HK-2 (cell line): ENCODE data around the gene NCOA6.

Experiments
- DNase-seq: peaks from one replicate; pipeline ENCODE4 v3.0.0-alpha.2; 2018; ENCODE audit not compliant: unreplicated experiment

The NCOA6 gene

DNA sequence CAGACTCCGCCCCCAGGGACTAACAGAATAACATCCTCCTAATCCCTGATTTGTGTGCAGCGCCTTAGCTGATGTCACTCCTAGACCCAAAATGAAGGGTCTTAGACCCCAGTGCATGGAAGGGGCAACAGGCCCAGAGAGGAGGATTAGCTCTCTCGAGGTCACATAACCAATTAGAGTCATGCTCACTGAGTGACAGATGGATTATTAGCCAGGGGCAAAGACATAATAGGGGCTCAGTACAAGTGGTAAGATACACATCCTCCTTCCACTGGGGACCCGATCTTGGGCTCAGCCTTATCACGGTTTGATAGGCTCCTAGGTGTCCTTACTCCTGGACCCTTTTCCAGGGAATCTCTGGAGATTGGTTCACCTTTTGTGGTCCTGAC is 120.4 kb downstream of the NCOA6 start:
- no peak for DNase-seq

DNA sequence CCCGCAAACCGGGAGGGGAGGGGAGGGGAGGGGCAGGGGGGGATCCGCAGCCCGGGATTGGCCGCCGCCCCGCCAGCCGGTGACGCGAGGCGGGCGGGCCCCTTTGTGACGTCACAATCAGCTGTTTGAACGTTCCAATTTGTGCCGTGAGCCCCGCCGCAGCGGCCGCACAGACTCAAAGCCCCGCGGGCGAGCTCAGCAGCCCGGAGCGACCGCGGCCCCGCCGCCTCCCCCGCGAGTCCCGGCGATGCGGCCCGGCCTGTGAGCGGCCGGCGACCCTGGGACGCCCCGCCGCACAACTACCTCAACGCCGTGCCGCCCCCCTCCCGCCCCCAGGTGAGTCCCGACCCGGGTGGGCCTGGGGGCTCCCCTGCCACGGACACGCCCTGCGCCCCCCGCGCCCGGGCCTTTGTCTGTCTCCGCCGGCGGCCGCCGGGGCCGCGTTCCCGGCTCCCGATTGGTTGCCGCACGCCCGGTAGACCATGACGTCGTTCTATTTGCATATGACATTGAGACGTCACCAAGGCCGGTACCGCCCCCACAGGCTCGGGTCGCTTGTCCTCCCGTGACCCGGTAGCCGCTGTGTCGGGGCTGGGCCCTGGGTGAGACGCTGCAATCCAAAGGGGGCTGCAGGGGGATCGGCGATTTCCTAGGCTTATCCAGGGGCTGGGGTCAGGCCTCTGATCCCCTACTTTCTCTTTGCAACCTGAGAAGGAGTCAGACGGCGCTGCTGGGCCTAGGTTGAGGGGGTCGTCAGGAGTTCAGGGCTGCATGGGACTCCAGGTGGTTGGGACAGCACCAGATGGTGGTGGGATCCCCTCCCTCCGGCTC is 121.1 kb downstream of the NCOA6 start, which contains the start of gene TP53INP2:
TSS of gene TP53INP2 (plus strand) at position 168 of the 831 bp plus-strand sequence. CDS start 4,396 bp downstream, outside the sequence.
- peak; percentile 81 for DNase-seq

DNA sequence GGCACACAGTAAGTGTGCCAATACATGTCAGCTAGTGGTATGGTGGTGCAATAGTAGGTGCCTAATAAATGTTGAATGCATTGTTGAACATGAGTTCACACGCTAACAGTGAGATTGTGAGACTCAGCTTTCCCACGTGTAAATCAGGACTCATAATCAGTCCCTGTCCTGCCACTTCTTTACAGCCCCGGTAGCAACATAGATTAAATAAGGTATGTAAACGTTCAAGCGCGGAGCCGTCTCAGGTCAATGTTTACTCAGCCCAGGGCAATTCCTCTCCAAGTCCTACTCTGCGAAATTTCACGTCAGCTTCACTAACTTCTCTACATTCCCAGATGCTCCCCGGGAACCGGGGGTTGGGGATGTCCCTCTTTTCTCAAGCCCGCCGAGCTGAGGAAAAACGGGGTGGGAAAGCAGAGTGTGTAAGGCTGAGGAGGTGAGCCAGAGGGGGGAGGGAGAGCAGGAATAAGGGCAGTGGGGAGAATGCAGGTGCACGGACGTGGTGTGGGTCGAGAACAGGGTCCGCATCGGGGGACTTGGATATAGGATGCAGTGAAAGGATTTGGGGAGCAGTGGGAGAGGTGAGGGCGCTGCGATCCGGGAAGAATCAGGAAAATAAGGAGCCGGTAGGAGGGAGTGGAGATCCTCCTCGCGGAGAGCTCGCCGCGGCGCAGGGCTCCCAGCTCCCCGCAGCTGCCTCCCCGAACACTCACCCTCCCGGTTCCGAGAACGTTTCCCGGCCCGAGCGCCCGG is 121.9 kb downstream of the NCOA6 start:
- DNase-seq, result peak; percentile 39

DNA sequence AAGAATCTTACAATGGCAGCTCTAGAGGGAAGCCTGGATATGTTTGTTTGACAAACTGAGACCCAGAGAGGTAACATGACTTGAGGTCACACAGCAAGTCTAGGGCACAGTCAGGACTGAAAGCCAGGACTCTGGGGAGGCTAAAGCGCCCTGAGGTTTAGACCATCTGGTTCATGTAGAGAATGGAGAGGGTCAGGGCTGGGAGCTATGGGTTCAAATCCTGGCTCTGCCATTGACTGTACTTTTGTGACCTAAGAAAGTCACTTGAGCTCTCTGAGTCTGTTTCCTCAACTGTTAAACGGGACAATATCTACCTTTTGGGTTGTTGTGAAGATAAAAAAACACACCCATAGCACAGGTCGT is 122.4 kb downstream of the NCOA6 start:
- DNase-seq, result no peak

DNA sequence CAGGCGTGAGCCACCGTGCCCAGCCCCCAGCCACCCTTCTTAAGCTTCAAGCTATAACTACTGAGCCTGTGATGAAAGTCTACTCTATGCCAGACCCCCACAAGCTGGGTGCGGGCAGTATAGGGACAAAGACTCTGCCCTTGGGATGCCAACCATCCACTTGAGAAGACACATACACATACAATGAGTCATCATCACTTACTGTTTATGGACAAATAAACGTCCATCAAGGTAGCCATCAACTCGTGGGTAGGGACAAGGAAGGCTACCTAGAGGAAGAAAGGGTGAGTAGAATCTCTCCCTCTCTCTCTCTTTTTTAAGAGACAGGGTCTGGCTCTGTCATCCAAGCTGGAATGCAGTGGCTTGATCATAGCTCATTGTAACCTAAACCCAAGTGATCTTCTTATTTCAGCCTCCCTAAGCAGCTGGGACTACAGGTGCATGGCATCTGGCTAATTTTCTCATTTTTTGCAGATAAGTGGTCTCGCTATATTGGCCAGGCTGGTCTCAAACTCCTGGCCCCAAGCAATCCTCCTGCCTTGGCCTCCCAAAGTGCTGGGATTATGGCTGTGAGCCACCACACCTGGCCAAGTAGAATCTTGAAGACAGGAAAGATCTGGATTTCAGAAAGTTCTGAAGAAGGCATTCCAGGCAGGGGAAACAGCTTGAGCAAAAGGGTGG is 123.9 kb downstream of the NCOA6 start:
- DNase-seq, result no peak

DNA sequence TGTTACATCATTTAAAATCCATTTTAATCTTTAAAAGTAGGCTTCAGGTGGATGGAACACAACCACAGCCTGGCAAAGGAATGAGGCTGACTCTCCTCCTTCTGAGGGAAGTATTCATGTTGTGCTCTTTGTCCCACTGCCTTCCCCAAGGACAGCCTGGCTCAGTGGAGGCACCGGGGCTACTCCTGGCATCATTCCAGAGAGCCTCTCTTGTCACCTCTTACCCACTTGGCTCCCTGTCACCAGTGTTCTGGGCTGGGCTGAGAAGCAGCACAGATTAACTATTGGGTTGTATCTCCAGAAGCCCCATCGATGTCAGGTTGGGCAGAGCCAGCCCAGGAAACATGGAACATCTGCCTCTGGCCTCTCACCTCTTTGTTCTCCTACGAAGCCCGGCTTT is 132.0 kb downstream of the NCOA6 start:
- no peak for DNase-seq

DNA sequence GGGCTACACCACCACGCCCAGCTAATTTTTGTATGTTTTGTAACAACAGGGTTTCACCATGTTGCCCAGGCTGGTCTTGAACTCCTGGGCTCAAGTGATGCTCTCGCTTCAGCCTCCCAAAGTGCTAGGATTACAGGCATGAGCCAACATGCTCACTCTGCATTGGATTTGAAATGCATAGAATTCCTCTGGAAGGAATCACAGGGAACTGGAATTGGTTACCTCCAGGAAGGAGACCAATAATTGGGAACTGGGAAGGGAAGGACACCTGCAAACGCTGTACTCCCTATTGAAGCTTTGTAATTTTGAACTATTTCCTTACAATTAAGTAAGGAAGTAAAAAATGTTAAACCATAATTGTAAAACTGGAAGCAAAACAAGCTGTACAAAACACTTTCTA is 133.6 kb downstream of the NCOA6 start:
- DNase-seq, result no peak

DNA sequence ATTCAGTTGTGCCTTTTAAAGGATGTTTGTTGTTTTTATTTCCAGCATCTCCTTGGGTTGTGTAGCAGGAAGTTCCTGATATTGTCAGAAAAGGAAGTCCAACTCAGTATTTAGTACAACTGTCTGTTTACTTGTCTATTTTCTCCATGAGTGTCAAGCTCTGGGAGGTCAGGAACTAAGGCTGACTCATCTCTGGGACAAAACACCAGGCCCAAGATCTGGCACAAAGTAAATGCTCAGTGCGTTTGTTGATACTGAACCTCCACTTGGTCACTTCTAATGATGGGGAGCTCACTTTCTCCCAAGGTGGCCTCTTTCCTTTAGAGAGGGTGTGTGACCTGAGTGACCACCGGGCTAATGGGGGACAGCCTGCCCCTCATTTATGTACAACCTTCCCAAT is 136.0 kb downstream of the NCOA6 start:
- DNase-seq, result no peak

DNA sequence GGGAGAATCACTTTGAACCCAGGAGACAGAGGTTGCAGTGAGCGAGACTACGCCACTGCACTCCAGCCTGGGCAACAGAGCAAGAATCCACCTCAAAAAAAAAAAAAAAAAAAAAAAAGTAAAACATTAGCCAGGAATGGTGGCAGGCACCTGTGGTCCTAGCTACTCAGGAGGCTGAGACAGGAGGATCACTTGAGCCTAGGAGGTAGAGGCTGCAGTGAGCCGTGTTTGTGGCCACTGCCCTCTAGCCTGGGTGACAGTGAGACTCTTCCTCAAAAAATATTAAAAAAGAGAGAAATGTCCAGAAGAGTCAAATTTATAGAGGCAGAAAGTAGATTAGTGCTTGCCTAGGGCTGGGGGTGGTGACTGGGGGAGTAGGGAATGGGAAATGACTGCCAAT is 141.8 kb downstream of the NCOA6 start:
- no peak for DNase-seq

DNA sequence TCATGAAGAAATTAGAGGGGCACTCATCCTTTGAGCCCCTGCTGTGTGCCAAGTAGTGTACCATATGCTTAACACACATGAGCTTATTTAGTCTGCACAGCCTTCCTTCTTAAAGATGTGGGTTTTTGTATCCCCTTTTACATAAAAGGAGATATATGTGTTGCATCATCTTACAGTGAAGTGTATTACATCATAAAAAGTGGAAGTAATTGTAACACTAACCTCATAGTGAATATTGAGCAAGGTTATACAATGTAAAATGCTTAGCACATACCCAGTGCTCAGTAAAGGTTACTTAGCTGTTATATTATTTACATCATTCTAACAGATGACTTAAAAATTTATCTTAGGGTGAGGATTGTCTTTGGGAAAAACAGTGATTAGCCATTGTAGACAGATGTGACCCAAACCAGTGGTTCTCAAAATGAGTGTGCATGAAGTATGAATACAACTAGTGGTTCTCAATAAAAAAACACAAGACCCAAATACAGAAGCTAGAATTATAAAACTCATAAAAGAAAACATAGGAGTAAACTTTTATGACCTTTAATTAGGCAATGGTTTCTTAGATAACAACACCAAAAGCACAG is 144.8 kb downstream of the NCOA6 start:
- no peak for DNase-seq

DNA sequence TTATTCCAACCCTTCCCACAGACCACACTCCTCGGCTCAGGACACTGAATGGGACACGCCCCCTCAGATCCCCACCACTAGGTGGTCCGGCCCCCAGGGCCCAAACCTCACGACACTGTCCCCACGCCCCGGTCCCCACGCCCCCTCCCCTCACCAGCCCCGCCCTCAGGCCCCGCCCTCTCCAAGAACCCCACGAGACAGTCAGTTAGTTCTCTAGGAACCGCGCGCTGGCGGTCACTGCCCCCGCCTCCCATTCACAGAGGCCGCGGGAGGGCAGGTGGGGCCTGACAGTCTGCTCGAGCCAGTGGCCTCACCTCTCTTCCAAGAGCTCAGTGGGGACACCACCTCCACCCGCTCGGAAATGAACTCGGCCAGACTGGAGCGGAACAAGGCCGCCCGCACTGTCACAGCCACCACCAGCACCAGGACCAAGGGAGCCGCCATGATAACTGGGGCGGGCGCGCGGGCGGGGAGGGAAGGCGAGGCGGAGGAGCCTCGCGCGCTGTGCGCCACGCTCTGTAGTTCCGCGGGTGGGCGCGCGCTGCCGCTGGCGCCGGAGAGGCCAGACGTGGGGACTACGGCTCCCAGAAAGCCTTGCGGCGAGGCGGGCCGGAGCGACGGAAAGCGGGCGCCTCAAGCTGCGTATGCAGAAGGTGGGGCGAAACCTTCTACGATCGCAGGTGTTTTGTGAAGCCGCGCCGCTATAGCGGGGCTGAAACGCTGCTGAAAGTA is 148.6 kb downstream of the NCOA6 start, which contains the start of gene PIGU:
TSS of gene PIGU (minus strand) at position 451 of the 732 bp plus-strand sequence. CDS start at position 444, 7 bp downstream.
- peak; percentile 98 for DNase-seq

DNA sequence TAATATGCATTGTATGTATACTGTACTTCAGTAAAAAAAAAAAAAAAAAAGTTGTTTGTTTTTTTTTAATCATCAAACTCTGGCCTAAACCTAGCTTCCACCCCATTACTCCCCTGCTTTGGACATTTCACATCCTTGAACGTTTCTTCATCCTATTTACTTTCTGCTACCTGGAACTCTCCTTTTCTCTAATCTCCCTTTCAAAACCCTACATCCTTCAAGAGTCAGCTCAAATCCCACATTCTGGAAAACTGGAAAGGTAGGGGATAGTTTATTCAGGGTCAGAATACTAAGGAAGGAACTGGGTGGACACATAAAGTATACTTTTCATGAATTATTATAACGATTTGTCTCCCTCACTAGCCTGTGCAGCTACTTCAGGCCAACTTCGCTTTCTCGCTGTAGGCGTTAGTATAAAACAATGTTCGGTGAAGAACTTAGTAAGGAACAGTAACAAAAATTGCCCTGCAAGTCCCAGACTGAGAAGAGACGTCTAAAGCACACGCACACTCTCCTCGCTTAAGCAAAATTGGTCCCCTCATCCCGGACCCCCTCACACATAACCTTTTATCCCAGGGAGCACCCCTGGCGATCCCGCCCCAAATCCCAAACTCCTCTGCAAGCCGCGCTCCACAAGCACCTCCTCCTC is 149.3 kb downstream of the NCOA6 start:
- no peak for DNase-seq

DNA sequence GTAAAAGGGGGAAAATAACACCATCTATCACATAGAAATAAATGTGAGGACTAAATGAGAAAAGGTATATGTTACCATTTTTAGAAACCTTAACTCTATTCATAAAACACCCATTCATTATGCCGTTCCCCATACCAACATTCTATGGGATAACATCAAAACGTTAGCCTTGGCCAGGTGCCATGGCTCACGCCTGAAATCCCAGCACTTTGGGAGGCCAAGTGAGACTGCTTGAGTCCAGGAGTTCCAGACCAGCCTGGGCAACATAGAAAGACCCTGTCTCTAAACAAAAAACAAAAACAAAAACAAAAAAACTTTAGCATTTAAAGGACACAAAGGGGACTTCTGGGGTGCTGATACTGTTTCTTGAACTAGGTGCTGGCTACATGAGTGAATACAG is 149.9 kb downstream of the NCOA6 start:
- no peak for DNase-seq

DNA sequence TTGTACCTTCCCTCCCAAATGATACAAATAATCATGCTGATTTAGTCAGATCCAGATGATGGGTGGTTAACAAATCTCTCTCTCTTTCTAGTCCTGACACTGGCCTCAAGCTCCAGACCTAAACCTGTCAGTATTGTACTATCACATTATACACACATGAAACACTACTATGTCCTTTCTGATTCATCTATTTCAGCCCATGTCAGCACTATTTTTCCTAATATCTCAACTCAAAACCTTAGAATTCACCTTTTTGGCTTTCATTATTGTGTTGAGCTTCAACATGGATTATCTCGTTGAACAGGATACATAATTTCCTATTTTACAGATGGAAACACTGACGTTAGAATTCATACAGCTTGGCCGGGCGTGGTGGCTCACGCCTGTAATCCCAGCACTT is 152.0 kb downstream of the NCOA6 start:
- no peak for DNase-seq

DNA sequence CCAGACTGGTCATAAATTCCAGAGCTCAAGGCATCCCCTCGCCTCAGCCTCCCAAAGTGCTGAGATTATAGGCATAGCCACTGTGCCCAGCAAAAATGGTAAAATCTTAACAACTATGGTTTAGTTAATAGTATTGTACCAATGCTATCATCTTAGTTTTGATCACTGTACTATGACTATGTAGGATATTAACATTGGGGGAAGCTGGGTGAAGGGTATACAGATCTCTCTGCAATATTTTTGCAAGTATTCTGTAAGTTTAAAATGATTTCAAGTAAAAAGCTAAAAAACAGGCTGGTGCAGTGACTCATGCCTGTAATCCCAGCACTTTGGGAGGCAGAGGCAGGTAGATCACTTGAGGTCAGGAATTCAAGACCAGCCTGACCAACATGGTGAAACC is 156.4 kb downstream of the NCOA6 start:
- DNase-seq, result no peak
